HepG2 (cell line): ENCODE measurements around the gene WASF1.

Experiments
- HNRNPLL ChIP-seq: fragments of 200-400 bp; formaldehyde crosslinking; IDR thresholded peaks from 2 replicates; pipeline ENCODE4 v1.6.1; 2017; ENCODE audit warnings: mild to moderate bottlenecking, low read depth, low read length; ENCODE audit not compliant: poor library complexity, severe bottlenecking
- TF ChIP-seq, protein P1 (sequence below): sonication (generic); formaldehyde crosslinking; IDR thresholded peaks from 2 replicates; pipeline ENCODE4 v1.5.1; 2020; ENCODE audit warnings: missing genetic modification reagents, mild to moderate bottlenecking, borderline replicate concordance

DNA sequence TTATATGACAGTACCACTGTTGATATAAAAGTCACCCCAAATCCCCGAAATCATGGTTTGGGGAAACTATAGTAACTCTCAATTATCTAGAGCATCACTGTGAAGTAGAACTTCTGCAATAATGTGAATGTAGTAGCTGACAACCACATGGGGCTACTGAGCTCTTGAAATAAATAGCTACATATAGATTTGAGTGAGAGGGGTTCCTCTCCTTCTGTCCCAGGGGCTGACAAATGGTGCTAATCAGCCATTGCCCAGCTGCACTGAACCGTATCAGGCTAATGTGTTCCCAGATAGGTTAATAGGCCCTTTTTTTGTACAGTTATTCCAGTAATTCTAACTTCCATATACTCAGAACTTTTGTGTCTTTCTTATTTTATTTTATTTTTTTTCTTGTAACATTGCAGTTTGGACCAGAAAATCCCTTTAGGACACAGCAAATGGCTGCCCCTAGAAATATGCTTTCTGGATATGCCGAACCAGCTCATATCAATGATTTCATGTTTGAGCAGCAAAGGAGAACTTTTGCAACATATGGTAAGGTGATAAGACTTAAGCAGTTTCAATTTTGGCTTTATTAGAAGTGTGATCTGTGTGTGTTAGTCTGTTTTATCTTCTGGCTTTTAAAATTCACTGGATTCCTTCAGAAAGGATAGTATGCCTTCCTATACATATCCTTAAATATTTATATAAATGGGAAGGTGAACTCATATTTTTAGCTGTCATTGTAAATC, 21.8 kb upstream of the WASF1 start:
- TF ChIP-seq, protein P1, sequence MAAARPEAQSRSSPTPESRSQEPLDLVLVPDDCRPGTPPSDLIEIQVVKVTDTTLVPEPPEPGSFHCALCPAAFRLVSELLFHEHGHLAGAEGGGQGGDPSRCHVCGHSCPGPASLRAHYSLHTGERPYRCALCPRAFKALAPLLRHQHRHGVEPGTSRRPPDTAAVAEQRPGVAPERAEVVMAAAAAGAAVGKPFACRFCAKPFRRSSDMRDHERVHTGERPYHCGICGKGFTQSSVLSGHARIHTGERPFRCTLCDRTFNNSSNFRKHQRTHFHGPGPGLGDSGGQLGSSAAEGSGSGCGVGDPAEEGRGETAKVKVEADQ (CRISPR knock-in tag), result no peak
- TF ChIP-seq HNRNPLL, result no peak
